Measurements from ENCODE around the gene CDIP1. TPM values are rescaled to one million over a fixed set of nuclear protein-coding genes. Genes with fewer than 3 reads are reported as not detected.

The CDIP1 gene
- total RNA-seq, 2 donors from 2014 or later, result 24.5 to 31.2 TPM

DNA sequence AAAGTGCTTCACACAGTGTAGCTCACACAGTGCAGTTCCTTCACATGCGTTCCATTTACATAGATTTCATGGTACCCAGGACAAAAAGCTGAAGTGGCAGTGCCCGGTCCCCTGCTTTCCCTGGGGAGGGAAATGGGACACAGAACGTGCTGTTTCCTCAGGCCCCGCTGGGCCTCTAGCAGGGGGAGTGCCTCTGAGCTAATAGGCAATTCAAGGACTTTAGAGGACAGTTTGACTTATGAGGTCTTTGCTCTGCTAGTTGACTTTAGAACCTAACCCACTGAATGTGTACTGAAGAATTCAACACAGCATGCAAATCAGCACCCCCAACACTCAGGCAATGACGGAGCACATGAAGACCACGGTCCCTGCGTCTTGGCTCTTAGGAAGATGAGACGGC is 6.8 kb downstream of the CDIP1 start:
- Mint-ChIP-seq H3K27me3 (no peaks in the 10 kb centered on the region), H3K4me3 (no peak overlapping the region), H3K36me3 (ENCODE audit: low read depth) (peaks cover 6% of the 10 kb centered on the region), H3K9me3 (no peaks in the 10 kb centered on the region), H3K27ac (no peak overlapping the region), H3K4me1 (peaks cover 22% of the 10 kb centered on the region)
- ATAC-seq (replicated peaks), result no peak

DNA sequence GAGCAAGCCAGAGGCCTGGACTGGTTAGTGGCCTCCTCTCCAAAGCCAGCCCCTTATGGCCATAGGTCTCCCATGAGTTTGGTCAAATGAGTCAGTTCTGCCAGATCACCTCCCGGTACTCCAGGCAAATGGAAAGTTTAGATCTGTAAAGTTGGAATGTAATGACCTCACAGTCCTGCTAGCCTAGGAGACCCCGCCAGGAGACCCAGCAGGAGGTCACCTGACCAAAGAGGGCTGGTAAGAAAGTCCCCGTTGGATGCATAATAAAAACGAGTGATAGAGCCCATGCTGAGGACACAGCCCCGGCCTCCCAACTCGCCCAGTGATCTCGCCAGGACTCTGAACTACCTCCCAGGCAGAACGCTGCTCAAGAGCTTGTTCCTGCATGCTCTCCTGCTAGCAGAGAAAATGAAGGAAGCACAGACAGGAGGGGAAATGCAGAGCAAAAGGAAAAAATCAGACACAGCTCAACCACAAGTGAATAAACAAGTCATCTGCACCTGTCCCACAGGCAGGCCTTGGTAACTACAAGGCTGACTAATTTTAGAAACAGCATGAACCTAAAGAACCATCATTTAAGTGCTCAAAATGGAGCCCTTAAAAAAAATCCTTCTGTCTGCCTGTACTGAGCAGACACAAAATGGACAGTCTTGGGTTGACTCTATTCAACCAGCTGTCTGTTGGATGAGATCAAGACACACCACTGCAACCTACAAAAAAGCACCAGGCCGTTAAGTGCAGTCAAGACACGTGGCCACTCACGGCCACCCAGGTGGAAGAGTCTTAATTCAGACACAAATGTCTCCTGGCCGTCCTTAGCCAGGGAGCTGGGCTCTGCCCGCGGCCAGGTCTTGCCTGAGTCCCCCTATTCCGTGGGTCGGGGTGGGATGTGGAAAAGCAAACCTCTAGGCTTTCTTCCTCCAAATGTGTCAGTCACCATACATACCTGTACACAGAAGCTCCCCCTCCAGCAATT is 9.2 kb downstream of the CDIP1 start:
- Mint-ChIP-seq H3K4me3 (peak overlapping the region; percentile 57), H3K4me1 (peaks cover 7% of the 10 kb centered on the region), H3K27me3 (no peaks in the 10 kb centered on the region), H3K9me3 (no peaks in the 10 kb centered on the region), H3K27ac (peak overlapping the region; percentile 70), H3K36me3 (ENCODE audit: low read depth) (peaks cover 6% of the 10 kb centered on the region)
- peak; percentile 95 for ATAC-seq (replicated peaks)

DNA sequence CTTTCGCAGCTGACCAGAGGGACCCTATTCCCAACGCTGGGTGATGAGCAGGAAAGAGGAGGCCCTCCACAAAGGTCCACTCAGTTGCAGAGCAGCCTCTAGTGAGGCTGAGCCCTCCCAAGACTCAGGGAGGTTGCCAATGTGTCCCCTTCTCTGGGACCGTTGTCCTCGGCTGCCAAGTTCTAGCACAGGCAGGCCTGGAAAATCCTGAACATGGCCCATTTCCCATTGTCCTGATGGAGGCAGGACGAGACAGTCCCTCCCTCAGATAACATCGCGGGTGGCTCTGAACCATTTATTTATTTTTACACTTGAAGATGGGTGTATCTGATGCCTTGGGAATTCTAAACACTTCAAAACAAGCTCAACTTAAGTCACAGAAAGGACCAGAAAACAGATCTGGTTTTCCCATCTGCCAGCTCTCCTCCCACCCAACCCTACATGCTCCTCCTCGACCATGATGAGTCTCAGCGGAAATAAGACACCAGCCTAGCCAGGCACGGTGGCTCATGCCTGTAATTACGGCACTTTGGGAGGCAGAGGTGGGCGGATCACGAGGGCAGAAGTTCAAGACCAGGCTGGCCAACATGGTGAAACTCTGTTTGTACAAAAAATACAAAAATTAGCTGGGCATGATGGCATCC is 12.8 kb downstream of the CDIP1 start:
- H3K27ac Mint-ChIP-seq, result no peak overlapping the region

GRCh38 chr16:4525069-4525468 is 13.5 kb downstream of the CDIP1 start:
- no peaks in the 10 kb centered on the region for H3K9me3 Mint-ChIP-seq
- H3K4me1 Mint-ChIP-seq, result peaks cover 7% of the 10 kb centered on the region
- no peak overlapping the region for H3K4me3 Mint-ChIP-seq
- no peak overlapping the region for H3K27ac Mint-ChIP-seq
- H3K27me3 Mint-ChIP-seq, result no peaks in the 10 kb centered on the region
- ATAC-seq (replicated peaks), result no peak
- no peaks in the 10 kb centered on the region for H3K36me3 Mint-ChIP-seq (ENCODE audit: low read depth)

More for the DNA sequence above, 12.8 kb downstream of the CDIP1 start:
- H3K27me3 Mint-ChIP-seq, result no peaks in the 10 kb centered on the region
- peaks cover 7% of the 10 kb centered on the region for H3K4me1 Mint-ChIP-seq
- no peaks in the 10 kb centered on the region for H3K36me3 Mint-ChIP-seq (ENCODE audit: low read depth)
- H3K4me3 Mint-ChIP-seq, result no peak overlapping the region
- H3K9me3 Mint-ChIP-seq, result no peaks in the 10 kb centered on the region
- no peak for ATAC-seq (replicated peaks)

- H3K4me1 Mint-ChIP-seq, result peaks cover 6% of the 10 kb centered on the region
- ATAC-seq (replicated peaks), result no peak
- no peaks in the 10 kb centered on the region for H3K27me3 Mint-ChIP-seq
- H3K27ac Mint-ChIP-seq, result peak overlapping the region; percentile 4
- no peaks in the 10 kb centered on the region for H3K9me3 Mint-ChIP-seq
- no peaks in the 10 kb centered on the region for H3K36me3 Mint-ChIP-seq (ENCODE audit: low read depth)
- H3K4me3 Mint-ChIP-seq, result no peak overlapping the region
These were observed 14.0 kb downstream of the CDIP1 start for GRCh38 chr16:4524571-4524970.

- Mint-ChIP-seq H3K4me3 (no peak overlapping the region), H3K27ac (peak overlapping the region; percentile 4), H3K9me3 (no peaks in the 10 kb centered on the region), H3K4me1 (no peaks in the 10 kb centered on the region), H3K36me3 (ENCODE audit: low read depth) (no peaks in the 10 kb centered on the region), H3K27me3 (no peaks in the 10 kb centered on the region)
- no peak for ATAC-seq (replicated peaks)
These were observed 14.9 kb downstream of the CDIP1 start for GRCh38 chr16:4523686-4524085.

- H3K9me3 Mint-ChIP-seq, result no peaks in the 10 kb centered on the region
- peaks cover 4% of the 10 kb centered on the region for H3K4me1 Mint-ChIP-seq
- no peak overlapping the region for H3K27ac Mint-ChIP-seq
- no peaks in the 10 kb centered on the region for H3K27me3 Mint-ChIP-seq
- ATAC-seq (replicated peaks), result no peak
- H3K36me3 Mint-ChIP-seq (ENCODE audit: low read depth), result no peaks in the 10 kb centered on the region
- no peak overlapping the region for H3K4me3 Mint-ChIP-seq
These were observed 16.5 kb downstream of the CDIP1 start for GRCh38 chr16:4522051-4522581.

- ATAC-seq (replicated peaks), result no peak
- H3K27ac Mint-ChIP-seq, result no peak overlapping the region
- H3K4me3 Mint-ChIP-seq, result no peak overlapping the region
- H3K27me3 Mint-ChIP-seq, result no peaks in the 10 kb centered on the region
- H3K4me1 Mint-ChIP-seq, result peaks cover 7% of the 10 kb centered on the region
- no peaks in the 10 kb centered on the region for H3K9me3 Mint-ChIP-seq
- peaks cover 2% of the 10 kb centered on the region for H3K36me3 Mint-ChIP-seq (ENCODE audit: low read depth)
These were observed 17.7 kb downstream of the CDIP1 start for GRCh38 chr16:4520913-4521312.

- H3K4me3 Mint-ChIP-seq, result no peak overlapping the region
- no peaks in the 10 kb centered on the region for H3K9me3 Mint-ChIP-seq
- no peak overlapping the region for H3K27ac Mint-ChIP-seq
- H3K27me3 Mint-ChIP-seq, result no peaks in the 10 kb centered on the region
- H3K4me1 Mint-ChIP-seq, result peaks cover 21% of the 10 kb centered on the region
- peaks cover 14% of the 10 kb centered on the region for H3K36me3 Mint-ChIP-seq (ENCODE audit: low read depth)
- ATAC-seq (replicated peaks), result no peak
These were observed 19.1 kb downstream of the CDIP1 start for GRCh38 chr16:4519274-4520058.

DNA sequence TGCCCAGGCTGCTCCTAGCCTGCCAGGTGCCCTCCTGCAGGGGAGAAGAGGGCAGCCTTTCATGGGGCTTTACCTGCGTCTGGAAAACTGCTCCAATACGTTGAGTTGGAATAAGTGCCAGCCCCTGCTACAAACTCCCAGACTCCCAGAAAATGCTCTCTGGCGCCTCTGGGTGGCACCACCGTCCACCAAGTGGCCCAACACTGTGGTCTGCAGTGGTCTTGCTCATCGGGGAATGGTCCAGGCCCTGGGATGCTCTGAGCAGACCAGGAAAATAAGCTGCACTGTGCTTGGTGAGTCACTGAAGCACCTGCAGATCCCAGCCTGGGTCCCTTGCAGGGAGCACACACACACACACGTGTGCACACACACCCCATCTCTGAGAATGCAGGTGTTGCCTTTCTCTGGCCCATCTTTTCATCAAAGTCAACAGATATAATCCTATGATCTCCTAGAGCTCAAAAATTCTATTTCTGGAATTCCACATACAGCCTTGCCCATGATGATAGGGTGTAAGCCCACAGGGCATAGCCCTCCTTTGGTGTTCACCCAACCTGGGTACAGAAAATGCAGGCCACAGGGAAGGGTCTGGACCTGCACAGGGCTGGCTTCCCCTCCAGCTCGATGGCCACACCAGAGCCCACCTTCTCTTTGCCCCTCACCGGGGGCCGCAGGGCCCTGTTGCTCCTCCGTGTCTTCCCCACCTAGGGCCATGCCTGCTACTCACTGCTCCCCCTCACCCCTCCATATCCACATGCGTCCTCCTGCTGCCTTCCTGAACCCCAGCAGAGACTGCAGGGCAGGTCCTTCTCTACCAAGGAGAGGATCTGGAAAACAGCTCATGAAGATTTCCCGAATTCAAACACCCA is 20.5 kb downstream of the CDIP1 start:
- ATAC-seq (replicated peaks), result peak; percentile 30
- Mint-ChIP-seq H3K36me3 (ENCODE audit: low read depth) (peaks cover 19% of the 10 kb centered on the region), H3K27ac (peak overlapping the region; percentile 72), H3K4me3 (no peak overlapping the region), H3K4me1 (peaks cover 23% of the 10 kb centered on the region), H3K27me3 (no peaks in the 10 kb centered on the region), H3K9me3 (no peaks in the 10 kb centered on the region)

DNA sequence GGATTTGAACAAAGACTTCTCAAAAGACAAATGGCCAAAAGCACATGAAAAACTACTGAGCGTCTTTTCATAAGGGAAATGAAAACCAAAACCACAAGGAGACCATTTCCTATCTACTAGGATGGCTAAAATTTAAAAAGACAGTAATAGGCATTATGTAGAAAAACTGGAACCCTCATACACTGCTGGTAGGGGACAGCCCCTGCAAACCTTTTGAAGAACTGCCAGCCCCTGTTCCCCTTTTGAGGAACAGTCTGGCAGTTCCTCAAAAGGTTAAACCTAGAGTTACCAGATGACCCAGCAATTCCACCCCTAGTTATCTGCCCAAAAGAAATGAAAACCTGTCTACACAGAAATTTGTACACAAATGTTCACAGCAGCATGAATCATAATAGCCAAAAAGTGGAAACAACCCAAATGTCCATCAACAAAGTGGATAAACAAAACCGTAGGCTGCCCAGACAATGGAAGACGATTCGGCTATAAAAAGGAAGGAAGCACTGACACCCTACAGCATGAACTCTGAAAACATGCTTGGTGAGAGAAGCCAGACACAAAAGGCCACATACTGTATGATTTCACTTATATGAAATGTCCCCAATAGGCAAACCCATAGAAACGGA is 22.9 kb downstream of the CDIP1 start:
- H3K4me1 Mint-ChIP-seq, result peaks cover 32% of the 10 kb centered on the region
- peaks cover 37% of the 10 kb centered on the region for H3K36me3 Mint-ChIP-seq (ENCODE audit: low read depth)
- H3K27me3 Mint-ChIP-seq, result no peaks in the 10 kb centered on the region
- H3K27ac Mint-ChIP-seq, result peak overlapping the region; percentile 94
- ATAC-seq (replicated peaks), result peak; percentile 65
- H3K4me3 Mint-ChIP-seq, result peak overlapping the region; percentile 72
- no peaks in the 10 kb centered on the region for H3K9me3 Mint-ChIP-seq

DNA sequence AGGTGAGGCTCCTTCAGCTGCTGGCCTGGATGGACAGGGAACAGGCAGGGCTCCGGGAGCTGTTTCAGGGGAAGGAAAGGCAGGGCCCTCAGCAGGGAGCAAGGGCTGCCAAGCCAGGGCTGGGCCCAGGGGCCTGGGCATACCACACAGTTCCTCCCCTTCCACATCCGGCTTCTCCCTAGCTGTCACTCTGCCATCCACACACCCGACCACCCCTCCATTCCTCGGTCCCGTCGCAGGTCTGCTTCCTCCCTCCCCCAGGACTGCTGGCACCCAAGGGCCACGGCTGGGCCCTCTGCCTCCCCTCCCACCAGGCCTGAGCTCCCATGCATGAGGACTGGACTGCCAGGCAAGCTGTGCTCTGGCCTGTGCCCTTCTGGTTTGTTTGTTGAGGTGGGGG is 24.0 kb downstream of the CDIP1 start:
- H3K4me3 Mint-ChIP-seq, result peak overlapping the region; percentile 72
- no peak for ATAC-seq (replicated peaks)
- H3K9me3 Mint-ChIP-seq, result no peaks in the 10 kb centered on the region
- H3K4me1 Mint-ChIP-seq, result peaks cover 33% of the 10 kb centered on the region
- peaks cover 49% of the 10 kb centered on the region for H3K36me3 Mint-ChIP-seq (ENCODE audit: low read depth)
- peak overlapping the region; percentile 94 for H3K27ac Mint-ChIP-seq
- H3K27me3 Mint-ChIP-seq, result no peaks in the 10 kb centered on the region

- peaks cover 56% of the 10 kb centered on the region for H3K36me3 Mint-ChIP-seq (ENCODE audit: low read depth)
- H3K27ac Mint-ChIP-seq, result peak overlapping the region; percentile 94
- no peak overlapping the region for H3K4me3 Mint-ChIP-seq
- no peaks in the 10 kb centered on the region for H3K9me3 Mint-ChIP-seq
- H3K27me3 Mint-ChIP-seq, result no peaks in the 10 kb centered on the region
- ATAC-seq (replicated peaks), result no peak
- H3K4me1 Mint-ChIP-seq, result peaks cover 33% of the 10 kb centered on the region
These were observed 24.7 kb downstream of the CDIP1 start for GRCh38 chr16:4513881-4514280.

All from activated T-helper 17 cell treated with anti-CD3 and anti-CD28 coated beads, Interleukin-2, amount 50 U/mL, for 72 hours (primary cell).